ENCODE measurements around the gene IFNL4. TPM values are rescaled to one million over a fixed set of nuclear protein-coding genes. Genes with fewer than 3 reads are reported as not detected.
"Not testable (repeated sequence)": the region's sequence is repeated elsewhere in the genome, so short reads cannot be mapped to it uniquely, and the experiment has no call there.

Gene IFNL4
- total RNA-seq, 1 experiment from 2014 or later = not detected

- DNase-seq (ENCODE audit: low spot score) = peak; percentile 52
Measured at GRCh38 chr19:39223703-39224279, 24.9 kb downstream of the IFNL4 start.

- DNase-seq (ENCODE audit: low spot score) = not testable (repeated sequence)
Measured at GRCh38 chr19:39219108-39219507, 29.5 kb downstream of the IFNL4 start.

GRCh38 chr19:39218230-39219007 is 30.2 kb downstream of the IFNL4 start:
- no peak for DNase-seq (ENCODE audit: low spot score)

GRCh38 chr19:39217094-39217493 is 31.6 kb downstream of the IFNL4 start:
- DNase-seq (ENCODE audit: low spot score) = no peak

- not testable (repeated sequence) for DNase-seq (ENCODE audit: low spot score)
Measured at GRCh38 chr19:39215323-39215722, 33.3 kb downstream of the IFNL4 start.

GRCh38 chr19:39212375-39212742 is 36.3 kb downstream of the IFNL4 start:
- peak; percentile 61 for DNase-seq (ENCODE audit: low spot score)

- no peak for DNase-seq (ENCODE audit: low spot score)
Measured at GRCh38 chr19:39211731-39212374, 36.8 kb downstream of the IFNL4 start.

- DNase-seq (ENCODE audit: low spot score) = no peak
Measured at GRCh38 chr19:39209196-39209595, 39.5 kb downstream of the IFNL4 start.

- no peak for DNase-seq (ENCODE audit: low spot score)
Measured at GRCh38 chr19:39208175-39208795, 40.4 kb downstream of the IFNL4 start.

- DNase-seq (ENCODE audit: low spot score) = no peak
Measured at GRCh38 chr19:39207293-39207836, 41.3 kb downstream of the IFNL4 start.

- no peak for DNase-seq (ENCODE audit: low spot score)
Measured at GRCh38 chr19:39206122-39206521, 42.5 kb downstream of the IFNL4 start.

- DNase-seq (ENCODE audit: low spot score) = no peak
Measured at GRCh38 chr19:39205449-39205764, 43.2 kb downstream of the IFNL4 start.

GRCh38 chr19:39203372-39204341 is 45.0 kb downstream of the IFNL4 start, which contains the start of gene SYCN:
SYCN (minus strand) TSS chr19:39204263; CDS start chr19:39204254, 9 bp downstream.
- no peak for DNase-seq (ENCODE audit: low spot score)

- DNase-seq (ENCODE audit: low spot score) = no peak
Measured at GRCh38 chr19:39202998-39203355, 45.7 kb downstream of the IFNL4 start.

- no peak for DNase-seq (ENCODE audit: low spot score)
Measured at GRCh38 chr19:39200803-39201115, 47.9 kb downstream of the IFNL4 start.

GRCh38 chr19:39200066-39200802 is 48.4 kb downstream of the IFNL4 start:
- no peak for DNase-seq (ENCODE audit: low spot score)

GRCh38 chr19:39199025-39199424 is 49.6 kb downstream of the IFNL4 start:
- no peak for DNase-seq (ENCODE audit: low spot score)

- no peak for DNase-seq (ENCODE audit: low spot score)
Measured at GRCh38 chr19:39197808-39198207, 50.8 kb downstream of the IFNL4 start.

- DNase-seq (ENCODE audit: low spot score) = no peak
Measured at GRCh38 chr19:39196860-39197562, 51.6 kb downstream of the IFNL4 start, which contains the start of gene NCCRP1. NCCRP1 (plus strand) TSS chr19:39196964; CDS start chr19:39196983, 19 bp downstream.

- DNase-seq (ENCODE audit: low spot score) = no peak
Measured at GRCh38 chr19:39196320-39196719, 52.3 kb downstream of the IFNL4 start.

Data from HT-29 (cell line).